HG03135 (cell line): ENCODE results near the gene PPP1R3A.

Experiments
- ATAC-seq: cut with Tn5 transposase; IDR thresholded peaks from one replicate; pipeline ENCODE4 v1.9.1; 2021; ENCODE audit warnings: mild to moderate bottlenecking, moderate library complexity; ENCODE audit not compliant: unreplicated experiment

Gene PPP1R3A

GRCh38 chr7:113890331-113891030 lies 28.3 kb downstream of the PPP1R3A start:
- no peak for ATAC-seq

DNA sequence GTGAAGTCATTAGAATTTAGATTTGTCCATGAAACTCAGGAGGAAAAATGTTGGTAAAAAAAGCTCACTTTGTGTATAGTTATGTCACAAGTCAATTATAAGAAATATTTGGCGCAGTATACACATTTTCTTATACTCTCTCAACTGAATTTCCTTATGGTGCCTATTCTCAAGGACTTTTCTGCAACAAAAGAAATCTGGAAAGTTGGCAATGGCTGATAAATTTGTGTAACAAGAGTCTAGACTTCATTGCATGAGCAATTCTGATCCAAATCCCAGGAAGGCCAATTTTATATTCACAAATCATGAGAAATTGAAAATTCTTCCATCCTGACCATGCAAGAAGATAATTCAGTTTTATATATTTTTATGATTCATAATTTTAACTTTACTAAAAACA lies 35.7 kb downstream of the PPP1R3A start:
- ATAC-seq: no peak

- no peak for ATAC-seq
These were observed 38.2 kb downstream of the PPP1R3A start for GRCh38 chr7:113880559-113880958.

GRCh38 chr7:113878394-113878992 lies 40.3 kb downstream of the PPP1R3A start:
- no peak for ATAC-seq

- ATAC-seq: no peak
These were observed 43.6 kb downstream of the PPP1R3A start for GRCh38 chr7:113875224-113875623.

GRCh38 chr7:113873554-113874151 lies 45.2 kb downstream of the PPP1R3A start:
- ATAC-seq: no peak

DNA sequence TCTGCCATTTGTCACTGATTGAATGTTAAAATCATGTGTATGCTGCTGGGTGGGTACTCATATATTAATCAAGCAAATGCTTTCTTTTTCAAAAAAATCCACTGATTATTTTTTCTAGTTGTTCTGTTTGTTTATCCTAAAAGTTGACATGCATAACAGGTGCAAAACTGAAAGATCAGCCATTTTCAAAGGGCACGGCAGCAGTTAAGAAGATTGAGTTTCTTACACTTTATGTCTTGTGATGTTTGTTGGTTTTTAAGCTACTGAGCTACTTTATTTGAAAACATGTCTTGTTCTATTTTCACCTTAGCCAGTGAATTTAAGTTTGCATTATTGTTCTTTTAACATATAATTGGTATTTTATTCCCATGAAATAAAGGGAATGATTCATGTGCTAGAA lies 45.8 kb downstream of the PPP1R3A start:
- no peak for ATAC-seq

DNA sequence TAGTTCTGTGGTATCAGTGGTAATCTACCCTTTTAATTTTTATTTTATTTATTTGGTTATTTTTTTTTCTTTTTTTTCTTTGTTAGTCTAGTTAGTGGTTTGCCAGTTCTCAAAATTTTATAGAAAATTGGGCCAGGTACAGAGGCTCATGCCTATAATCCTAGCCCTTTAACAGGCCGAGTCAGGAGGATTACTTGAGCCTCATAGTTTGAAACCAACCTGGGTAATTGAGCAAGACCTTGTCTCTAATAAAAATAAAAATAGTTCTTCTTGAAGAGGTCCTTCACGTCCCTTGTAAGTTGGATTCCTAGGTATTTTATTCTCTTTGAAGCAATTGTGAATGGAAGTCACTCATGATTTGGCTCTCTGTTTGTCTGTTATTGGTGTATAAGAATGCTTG lies 51.5 kb downstream of the PPP1R3A start:
- no peak for ATAC-seq

- no peak for ATAC-seq
These were observed 62.8 kb downstream of the PPP1R3A start for GRCh38 chr7:113856010-113856409.

DNA sequence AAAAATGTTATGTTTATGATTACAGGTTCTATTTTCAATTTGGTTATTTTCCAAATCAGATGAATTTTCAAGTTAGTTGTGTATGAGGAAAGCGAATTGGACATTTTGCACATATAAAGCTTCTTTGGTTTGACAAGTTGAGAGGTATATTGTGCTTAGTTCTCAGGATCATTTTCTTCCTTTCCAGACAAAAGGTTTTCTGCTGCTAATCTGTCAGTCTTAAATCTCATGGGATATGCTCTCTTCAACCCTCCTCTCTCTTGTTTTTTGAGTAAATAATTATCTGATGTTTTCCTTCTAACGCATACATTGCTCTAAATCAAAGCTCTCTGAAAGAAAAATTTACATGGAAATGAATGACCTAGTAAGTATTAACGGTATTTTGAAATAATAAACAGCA lies 77.9 kb downstream of the PPP1R3A start:
- ATAC-seq: no peak

DNA sequence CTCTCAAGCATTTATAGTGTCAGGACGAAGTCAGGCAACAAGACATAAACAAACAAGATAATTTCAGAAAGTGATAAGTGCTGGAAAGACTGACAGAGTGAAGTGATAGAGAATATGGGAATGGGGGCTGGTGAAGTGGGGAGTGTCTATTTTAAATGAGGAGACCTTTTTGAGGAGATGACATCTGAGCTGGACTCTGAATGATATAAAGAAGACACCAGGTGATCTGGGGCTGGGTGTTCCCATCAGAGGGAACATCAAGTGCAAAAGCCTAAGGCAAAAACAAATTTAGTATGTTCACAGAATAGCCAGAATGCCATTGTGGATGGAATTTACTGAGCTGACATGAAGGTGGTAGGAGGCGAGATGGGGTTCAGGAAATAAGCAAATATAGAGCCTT lies 83.4 kb downstream of the PPP1R3A start:
- no peak for ATAC-seq

GRCh38 chr7:113832196-113832745 lies 86.5 kb downstream of the PPP1R3A start:
- no peak for ATAC-seq

DNA sequence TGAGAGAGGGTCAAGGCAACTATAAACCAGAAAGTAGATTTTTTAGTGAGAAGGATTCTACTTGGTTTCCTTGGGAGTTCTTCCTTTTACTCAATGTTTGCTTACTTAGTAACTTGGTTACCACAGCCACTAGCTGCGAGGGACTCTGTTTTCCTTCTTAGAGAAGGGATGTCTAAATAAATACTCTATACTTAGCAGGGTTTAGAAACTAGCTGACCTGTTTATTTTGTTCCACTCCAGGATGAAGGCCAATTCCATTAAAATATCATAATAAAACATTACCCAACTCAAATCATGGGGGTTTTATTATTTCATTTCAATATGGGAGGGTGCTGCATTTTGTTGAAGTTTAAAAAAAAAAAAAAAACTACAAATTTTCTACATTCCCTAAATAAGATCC lies 87.3 kb downstream of the PPP1R3A start:
- no peak for ATAC-seq

DNA sequence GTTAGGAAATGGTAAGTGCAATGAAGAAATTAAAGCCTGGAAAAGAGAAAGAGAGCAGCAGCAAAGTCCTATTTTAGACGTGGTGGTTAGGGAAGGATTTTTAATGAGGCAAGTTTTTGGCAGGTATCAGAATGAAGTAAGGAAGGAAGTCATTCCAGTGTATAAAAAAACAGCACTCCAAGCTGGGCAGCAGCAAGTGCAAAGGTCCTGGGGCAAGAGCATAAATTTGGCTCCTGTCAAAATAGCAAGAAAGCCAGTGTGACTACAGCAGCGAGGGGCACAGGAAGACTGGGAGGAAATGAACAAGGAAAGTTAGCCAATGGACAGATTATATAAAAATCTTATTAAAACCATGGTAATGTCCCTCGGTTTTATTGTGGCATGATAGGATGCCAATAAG lies 90.2 kb downstream of the PPP1R3A start:
- ATAC-seq: no peak
